HTR-8/SVneo (cell line): Measurements from ENCODE around the gene SLC6A7.

Source experiments
- DNase-seq: peaks from one replicate; pipeline ENCODE4 v3.0.0; 2011; ENCODE audit warnings: low spot score, mixed read lengths; ENCODE audit not compliant: insufficient read length
- FAIRE-seq: peaks from 2 replicates; lab custom pipeline; 2011; peaks lifted over from hg19 to GRCh38; lab: Jason Lieb, UNC

SLC6A7 gene

DNA sequence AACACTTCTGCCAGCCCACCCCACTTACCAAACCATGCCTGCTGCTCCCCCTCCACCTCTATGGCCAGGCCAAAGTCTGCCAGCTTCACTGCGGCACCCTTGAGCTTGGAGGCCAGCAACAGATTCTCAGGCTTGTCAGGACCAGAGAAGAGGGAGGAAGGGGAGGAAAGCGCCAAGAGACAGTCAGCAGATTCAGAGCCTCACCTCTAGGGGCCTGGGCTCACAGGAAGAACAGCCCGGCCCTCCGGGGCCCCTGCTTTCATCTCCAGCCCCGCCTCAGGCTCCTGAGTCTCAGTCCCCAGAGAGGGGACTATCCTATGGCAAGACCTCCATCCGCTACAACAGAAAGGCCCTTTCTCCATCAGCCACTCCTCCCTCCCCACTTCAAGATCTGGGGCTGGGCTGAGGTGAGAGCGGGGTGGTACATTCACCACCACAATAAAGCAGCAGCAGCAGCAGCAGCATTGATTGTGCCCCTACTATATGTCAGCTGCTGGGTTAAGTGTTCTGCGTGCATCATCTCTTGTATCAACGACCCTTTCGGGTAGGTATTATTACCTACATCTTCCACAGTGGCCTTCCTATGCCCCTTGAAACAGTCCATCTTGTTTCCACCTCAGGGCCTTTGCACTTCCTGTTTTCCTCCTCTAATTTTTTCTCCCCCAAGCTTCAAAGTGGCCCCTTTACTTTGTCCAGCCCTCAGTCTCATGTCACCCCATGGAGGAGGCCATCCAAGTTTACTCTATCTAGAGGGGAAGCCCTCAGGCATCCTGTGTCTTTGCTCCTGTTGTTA, 63.8 kb downstream of the SLC6A7 start:
- no peak for DNase-seq
- no peak for FAIRE-seq

DNA sequence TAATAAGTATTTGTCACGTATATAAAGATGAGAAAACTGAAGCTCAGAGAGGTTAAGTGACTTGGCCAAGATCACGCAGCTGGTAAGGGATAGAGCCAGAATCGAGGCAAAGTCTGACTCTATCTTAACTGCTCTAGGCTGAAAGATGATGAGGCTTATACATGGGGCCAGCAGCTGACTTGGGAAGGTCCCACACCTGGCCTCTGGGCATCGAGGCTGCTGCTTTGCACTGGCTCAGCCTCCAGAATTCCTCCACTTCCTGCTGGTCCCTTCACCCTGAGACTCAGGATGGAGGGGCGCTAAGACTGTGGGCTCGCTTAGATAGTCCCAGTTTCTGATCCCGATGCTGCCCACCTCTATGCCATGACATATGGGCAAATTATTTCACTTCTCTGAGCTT, 64.5 kb downstream of the SLC6A7 start:
- DNase-seq (no peak), FAIRE-seq (no peak)

GRCh38 chr5:150254774-150255173, 64.9 kb downstream of the SLC6A7 start:
- FAIRE-seq = no peak
- no peak for DNase-seq

- FAIRE-seq = no peak
- DNase-seq = no peak
Measured at GRCh38 chr5:150255659-150256409, 66.0 kb downstream of the SLC6A7 start.

GRCh38 chr5:150256410-150257064, 66.7 kb downstream of the SLC6A7 start:
- DNase-seq (no peak), FAIRE-seq (no peak)

- DNase-seq (no peak), FAIRE-seq (no peak)
Measured at GRCh38 chr5:150257424-150257823, 67.6 kb downstream of the SLC6A7 start.

GRCh38 chr5:150258130-150258529, 68.3 kb downstream of the SLC6A7 start:
- DNase-seq (no peak), FAIRE-seq (peak; percentile 28)
